Kidney tubule cell (primary cell): ENCODE measurements around the gene CFAP65.
A peak's percentile ranks its signal among the peaks of the same experiment; 100 is the strongest.

ENCODE experiments used
- DNase-seq: peaks from one replicate; pipeline ENCODE4 v3.0.0-alpha.2; 2018; ENCODE audit warnings: low spot score

Gene CFAP65

GRCh38 chr2:218975060-218975777 is 66.1 kb downstream of the CFAP65 start:
- no peak for DNase-seq

GRCh38 chr2:218970894-218971293 is 70.4 kb downstream of the CFAP65 start:
- DNase-seq: no peak

GRCh38 chr2:218964041-218964771 is 77.1 kb downstream of the CFAP65 start:
- peak; percentile 90 for DNase-seq

- no peak for DNase-seq
These were observed 77.7 kb downstream of the CFAP65 start for GRCh38 chr2:218963601-218964000.

- DNase-seq: peak; percentile 93
These were observed 78.3 kb downstream of the CFAP65 start for GRCh38 chr2:218962859-218963492.

- DNase-seq: no peak
These were observed 79.4 kb downstream of the CFAP65 start for GRCh38 chr2:218961651-218962570.

GRCh38 chr2:218961229-218961628 is 80.1 kb downstream of the CFAP65 start:
- no peak for DNase-seq

- DNase-seq: no peak
These were observed 80.8 kb downstream of the CFAP65 start for GRCh38 chr2:218960309-218961165.

GRCh38 chr2:218959761-218960308 is 81.5 kb downstream of the CFAP65 start:
- DNase-seq: no peak

- peak; percentile 80 for DNase-seq
These were observed 82.1 kb downstream of the CFAP65 start, which contains the start of gene CDK5R2 for GRCh38 chr2:218959141-218959731. Gene CDK5R2 (plus strand): TSS chr2:218959666. CDS start chr2:218959821, 155 bp downstream.

- DNase-seq: no peak
These were observed 83.0 kb downstream of the CFAP65 start for GRCh38 chr2:218958276-218958675.

- DNase-seq: peak; percentile 18
These were observed 83.6 kb downstream of the CFAP65 start for GRCh38 chr2:218957671-218958070.

- no peak for DNase-seq
These were observed 85.3 kb downstream of the CFAP65 start for GRCh38 chr2:218956039-218956438.

- DNase-seq: no peak
These were observed 86.6 kb downstream of the CFAP65 start for GRCh38 chr2:218954541-218955300.

GRCh38 chr2:218953366-218953954 is 87.9 kb downstream of the CFAP65 start:
- DNase-seq: no peak
